CD14-positive monocyte (primary cell): Measurements from ENCODE around the gene DOK6. TPM values are rescaled to one million over a fixed set of nuclear protein-coding genes. Genes with fewer than 3 reads are reported as not detected.

ENCODE experiments used
- DNase-seq, 3 donors: peaks; one replicate each; pipeline ENCODE4 v3.0.0-alpha.2; 2011 to 2022
- H2AFZ ChIP-seq: 2 replicates; pipeline ENCODE4 v1.6.0; 2012; ENCODE audit warnings: mild to moderate bottlenecking, low read depth, low read length, inconsistent platforms; ENCODE audit not compliant: insufficient read depth, poor library complexity, severe bottlenecking
- H3K27ac ChIP-seq, 2 donors: 1 replicate in 1 of 2; 2 replicates in 1 of 2; pipeline ENCODE4 v1.5.1; 2012 to 2013; ENCODE audit warnings: low read length in 2 of 2, control low read depth in 1 of 2, inconsistent platforms in 1 of 2, low read depth in 1 of 2, mild to moderate bottlenecking in 1 of 2
- H3K27me3 ChIP-seq, 2 donors: one replicate each; pipeline versions ENCODE4 v1.6.0 to v1.6.1; 2011 to 2013; ENCODE audit warnings: low read length in 2 of 2; ENCODE audit not compliant: control insufficient read depth in 2 of 2, insufficient read depth in 2 of 2
- H3K36me3 ChIP-seq, 2 donors: replicated peaks in 1 of 2; 1 replicate in 1 of 2; 2 replicates in 1 of 2; pipeline versions ENCODE4 v1.5.1 to v1.6.1; 2012 to 2013; ENCODE audit warnings: low read length in 2 of 2, control low read depth in 1 of 2, inconsistent platforms in 1 of 2, mild to moderate bottlenecking in 1 of 2; ENCODE audit not compliant: insufficient read depth in 2 of 2, control insufficient read depth in 1 of 2
- H3K4me1 ChIP-seq, 2 donors: 1 replicate in 1 of 2; 2 replicates in 1 of 2; pipeline versions ENCODE4 v1.5.1 to v1.6.1; 2012 to 2013; ENCODE audit warnings: low read length in 2 of 2, control low read depth in 1 of 2, inconsistent platforms in 1 of 2, mild to moderate bottlenecking in 1 of 2, moderate library complexity in 1 of 2; ENCODE audit not compliant: insufficient read depth in 2 of 2, control insufficient read depth in 1 of 2
- H3K4me2 ChIP-seq: replicated peaks from 2 replicates; pipeline ENCODE3; 2012; ENCODE audit warnings: low read length, moderate library complexity, mild to moderate bottlenecking; ENCODE audit not compliant: poor library complexity, severe bottlenecking; ENCODE audit errors: extremely low read depth
- H3K4me3 ChIP-seq, 3 experiments: fragments of 200-600 bp in 1 of 3; sonication (generic) in 1 of 3; replicated peaks in 1 of 3; 1 replicate in 2 of 3; 2 replicates in 1 of 3; pipeline ENCODE4 v1.5.1; 2011 to 2013; ENCODE audit warnings: low read length in 3 of 3, mild to moderate bottlenecking in 3 of 3, control low read depth in 2 of 3, low read depth in 2 of 3, inconsistent platforms in 1 of 3, moderate library complexity in 1 of 3
- H3K79me2 ChIP-seq: 2 replicates; pipeline ENCODE4 v1.6.0; 2012; ENCODE audit warnings: mild to moderate bottlenecking, control low read depth, inconsistent platforms, low read length, moderate library complexity; ENCODE audit not compliant: insufficient read depth
- H3K9ac ChIP-seq: 2 replicates; pipeline ENCODE4 v1.6.0; 2017; ENCODE audit warnings: low read length, mild to moderate bottlenecking; ENCODE audit not compliant: insufficient read depth, poor library complexity, severe bottlenecking
- H3K9me3 ChIP-seq, 2 donors: replicated peaks in 1 of 2; 1 replicate in 1 of 2; 2 replicates in 1 of 2; pipeline versions ENCODE4 v1.5.1 to v1.6.1; 2012 to 2013; ENCODE audit warnings: low read length in 2 of 2, control low read depth in 1 of 2; ENCODE audit not compliant: control insufficient read depth in 1 of 2, insufficient read depth in 1 of 2
- H4K20me1 ChIP-seq: 2 replicates; pipeline ENCODE4 v1.6.0; 2012; ENCODE audit warnings: mild to moderate bottlenecking, low read length, control low read depth, moderate library complexity; ENCODE audit not compliant: insufficient read depth
- H3K27ac Mint-ChIP-seq, 7 donors: one replicate each; pipeline ENCODE4 v1.8.0; 2020; ENCODE audit warnings: mild to moderate bottlenecking in 7 of 7, mixed read lengths in 7 of 7, moderate library complexity in 6 of 7, inconsistent platforms in 2 of 7
- H3K27me3 Mint-ChIP-seq, 3 donors: one replicate each; pipeline ENCODE4 v1.8.0; 2021 to 2022; ENCODE audit warnings: low read depth in 3 of 3, mild to moderate bottlenecking in 3 of 3, mixed read lengths in 3 of 3, moderate library complexity in 3 of 3, inconsistent platforms in 1 of 3
- H3K36me3 Mint-ChIP-seq, 2 donors: one replicate each; pipeline ENCODE4 v1.8.0; 2020; ENCODE audit warnings: mixed read lengths in 2 of 2, inconsistent platforms in 1 of 2, mild to moderate bottlenecking in 1 of 2
- H3K4me1 Mint-ChIP-seq: one replicate; pipeline ENCODE4 v1.8.0; 2020; ENCODE audit warnings: mild to moderate bottlenecking, mixed read lengths
- H3K4me3 Mint-ChIP-seq, 2 donors: one replicate each; pipeline ENCODE4 v1.8.0; 2020; ENCODE audit warnings: mild to moderate bottlenecking in 2 of 2, mixed read lengths in 2 of 2, moderate library complexity in 1 of 2
- H3K9me3 Mint-ChIP-seq, 7 donors: one replicate each; pipeline ENCODE4 v1.8.0; 2020 to 2022; ENCODE audit warnings: mixed read lengths in 7 of 7, mild to moderate bottlenecking in 6 of 7, moderate library complexity in 6 of 7, inconsistent platforms in 2 of 7
- WGBS: methylation state at CpG from one replicate; pipeline ENCODE4 v1.1.5; 2013; ENCODE audit warnings: missing lambda C conversion rate; ENCODE audit not compliant: insufficient coverage; 5-methylcytosine and 5-hydroxymethylcytosine counted together
- intact Hi-C, 2 donors: fragments of 100-400 bp; cut with micrococcal nuclease; formaldehyde crosslinking; loops; one replicate each; pipeline versions ENCODE4 v1.15.0 to v1.15.1; 2023
- polyA plus RNA-seq, 3 donors: library from polyadenylated mRNA; depleted of rRNA in 1 of 3; unstranded in 2 of 3; stranded (reverse) in 1 of 3; fragments of 300-500 nt in 2 of 3; fragments of >200 nt in 1 of 3; fragmentation: Illumina TruSeq in 2 of 3; gene quantifications; 1 replicate in 2 of 3; 2 replicates in 1 of 3; pipeline ENCODE4 v1.2.3, GENCODE V29; 2012 to 2021
- TF ChIP-seq, protein P1 (sequence below): fragments of 200-600 bp; IDR thresholded peaks from one replicate; pipeline ENCODE4 v1.8.0; 2022; ENCODE audit warnings: antibody characterized with exemption, mild to moderate bottlenecking

The DOK6 gene
- polyA plus RNA-seq, 3 donors, result not detected

GRCh38 chr18:69785466-69785865 lies 384.8 kb downstream of the DOK6 start:
- Mint-ChIP-seq H3K27me3 (peaks cover 0 to 2% (median 0%) of the 10 kb centered on the region in 3 donors), H3K27ac (no peak overlapping the region), H3K4me3 (no peak overlapping the region), H3K9me3 (peaks cover 0 to 8% (median 2%) of the 10 kb centered on the region in 7 donors), H3K4me1 (no peaks in the 10 kb centered on the region), H3K36me3 (no peaks in the 10 kb centered on the region)
- Histone ChIP-seq H3K4me2 (no peak overlapping the region), H3K9me3 (no peaks in the 10 kb centered on the region), H3K79me2 (no peaks in the 10 kb centered on the region), H4K20me1 (no peaks in the 10 kb centered on the region), H3K4me1 (no peaks in the 10 kb centered on the region), H3K27ac (no peak overlapping the region), H3K36me3 (no peaks in the 10 kb centered on the region), H3K27me3 (no peaks in the 10 kb centered on the region), H3K9ac (no peak overlapping the region), H2AFZ (no peak overlapping the region), H3K4me3 (no peak overlapping the region)
- intact Hi-C loops, result no loop called here
- DNase-seq, result no peak
- WGBS, result no CpG with 5 or more reads among the region's 3 CpGs
- TF ChIP-seq, protein P1, sequence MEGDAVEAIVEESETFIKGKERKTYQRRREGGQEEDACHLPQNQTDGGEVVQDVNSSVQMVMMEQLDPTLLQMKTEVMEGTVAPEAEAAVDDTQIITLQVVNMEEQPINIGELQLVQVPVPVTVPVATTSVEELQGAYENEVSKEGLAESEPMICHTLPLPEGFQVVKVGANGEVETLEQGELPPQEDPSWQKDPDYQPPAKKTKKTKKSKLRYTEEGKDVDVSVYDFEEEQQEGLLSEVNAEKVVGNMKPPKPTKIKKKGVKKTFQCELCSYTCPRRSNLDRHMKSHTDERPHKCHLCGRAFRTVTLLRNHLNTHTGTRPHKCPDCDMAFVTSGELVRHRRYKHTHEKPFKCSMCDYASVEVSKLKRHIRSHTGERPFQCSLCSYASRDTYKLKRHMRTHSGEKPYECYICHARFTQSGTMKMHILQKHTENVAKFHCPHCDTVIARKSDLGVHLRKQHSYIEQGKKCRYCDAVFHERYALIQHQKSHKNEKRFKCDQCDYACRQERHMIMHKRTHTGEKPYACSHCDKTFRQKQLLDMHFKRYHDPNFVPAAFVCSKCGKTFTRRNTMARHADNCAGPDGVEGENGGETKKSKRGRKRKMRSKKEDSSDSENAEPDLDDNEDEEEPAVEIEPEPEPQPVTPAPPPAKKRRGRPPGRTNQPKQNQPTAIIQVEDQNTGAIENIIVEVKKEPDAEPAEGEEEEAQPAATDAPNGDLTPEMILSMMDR, result no peak

- Histone ChIP-seq H2AFZ (no peak overlapping the region), H3K4me1 (no peaks in the 10 kb centered on the region), H3K27me3 (no peaks in the 10 kb centered on the region), H3K9me3 (no peaks in the 10 kb centered on the region), H3K36me3 (no peaks in the 10 kb centered on the region), H3K4me2 (no peak overlapping the region), H4K20me1 (no peaks in the 10 kb centered on the region), H3K27ac (no peak overlapping the region), H3K9ac (no peak overlapping the region), H3K79me2 (no peaks in the 10 kb centered on the region), H3K4me3 (no peak overlapping the region)
- Mint-ChIP-seq H3K4me3 (no peak overlapping the region), H3K9me3 (peaks cover 0 to 8% (median 2%) of the 10 kb centered on the region in 7 donors), H3K36me3 (no peaks in the 10 kb centered on the region), H3K27ac (no peak overlapping the region), H3K4me1 (no peaks in the 10 kb centered on the region), H3K27me3 (peaks cover 0 to 2% (median 0%) of the 10 kb centered on the region in 3 donors)
- intact Hi-C loops, result no loop called here
- no CpG with 5 or more reads among the region's 1 CpG for WGBS
- TF ChIP-seq, protein P1, result no peak
- DNase-seq, result no peak
These were observed 385.7 kb downstream of the DOK6 start for GRCh38 chr18:69786427-69786826.
